Measurements from ENCODE around the gene GSTM4. TPM values are rescaled to one million over a fixed set of nuclear protein-coding genes. Genes with fewer than 3 reads are reported as not detected.

The GSTM4 gene
- total and polyA plus RNA-seq, 2 experiments from 2014 or later: 53.5 to 134 TPM

Other genes starting within 250 kb of the GSTM4 start
- gene PSMA5, start 229.7 kb upstream of the GSTM4 start, total RNA-seq: 23.9 and 24.8 TPM in 2 replicates
- 96.6 and 103 TPM in 2 replicates for gene PSMA5, start 229.7 kb upstream of the GSTM4 start, polyA plus RNA-seq
- gene SYPL2, start 189.6 kb upstream of the GSTM4 start, total RNA-seq: 10.7 and 17.8 TPM in 2 replicates
- 17.0 and 27.3 TPM in 2 replicates for gene SYPL2, start 189.6 kb upstream of the GSTM4 start, polyA plus RNA-seq
- 14.7 and 17.8 TPM in 2 replicates for gene ATXN7L2, start 172.2 kb upstream of the GSTM4 start, total RNA-seq
- 7.0 and 11.9 TPM in 2 replicates for gene ATXN7L2, start 172.2 kb upstream of the GSTM4 start, polyA plus RNA-seq
- 5.3 and 7.2 TPM in 2 replicates for gene CYB561D1, start 162.0 kb upstream of the GSTM4 start, total RNA-seq
- gene CYB561D1, start 162.0 kb upstream of the GSTM4 start, polyA plus RNA-seq: 5.5 and 6.6 TPM in 2 replicates
- 10.5 and 11.2 TPM in 2 replicates for gene AMIGO1, start 146.4 kb upstream of the GSTM4 start, total RNA-seq
- gene AMIGO1, start 146.4 kb upstream of the GSTM4 start, polyA plus RNA-seq: 7.7 and 10.1 TPM in 2 replicates
- gene GPR61, start 116.2 kb upstream of the GSTM4 start, total RNA-seq: 1.9 and 3.3 TPM in 2 replicates
- gene GPR61, start 116.2 kb upstream of the GSTM4 start, polyA plus RNA-seq: 1.9 and 2.7 TPM in 2 replicates
- 4.7 and 5.0 TPM in 2 replicates for gene GNAI3, start 107.5 kb upstream of the GSTM4 start, total RNA-seq
- gene GNAI3, start 107.5 kb upstream of the GSTM4 start, polyA plus RNA-seq: 7.9 and 9.3 TPM in 2 replicates
- gene GNAT2, start 36.5 kb upstream of the GSTM4 start, total RNA-seq: not detected in 2 replicates
- gene GNAT2, start 36.5 kb upstream of the GSTM4 start, polyA plus RNA-seq: 0.22 TPM in 1 of 2 replicates, not detected in the other
- gene AMPD2, start 36.3 kb upstream of the GSTM4 start, total RNA-seq: 72.8 and 116 TPM in 2 replicates
- 47.9 and 53.2 TPM in 2 replicates for gene AMPD2, start 36.3 kb upstream of the GSTM4 start, polyA plus RNA-seq
- 55.2 and 78.5 TPM in 2 replicates for gene GSTM2, start 12.0 kb downstream of the GSTM4 start, total RNA-seq
- gene GSTM2, start 12.0 kb downstream of the GSTM4 start, polyA plus RNA-seq: 117 and 164 TPM in 2 replicates
- gene GSTM1, start 31.7 kb downstream of the GSTM4 start, total RNA-seq: 5.5 and 14.1 TPM in 2 replicates
- 10.7 and 33.1 TPM in 2 replicates for gene GSTM1, start 31.7 kb downstream of the GSTM4 start, polyA plus RNA-seq
- gene GSTM5, start 56.2 kb downstream of the GSTM4 start, total RNA-seq: 0.21 TPM in 1 of 2 replicates, not detected in the other
- gene GSTM5, start 56.2 kb downstream of the GSTM4 start, polyA plus RNA-seq: not detected in 2 replicates
- 46.9 and 65.8 TPM in 2 replicates for gene GSTM3, start 84.9 kb downstream of the GSTM4 start, total RNA-seq
- 139 and 167 TPM in 2 replicates for gene GSTM3, start 84.9 kb downstream of the GSTM4 start, polyA plus RNA-seq
- not detected in 2 replicates for gene EPS8L3, start 107.8 kb downstream of the GSTM4 start, total RNA-seq
- gene EPS8L3, start 107.8 kb downstream of the GSTM4 start, polyA plus RNA-seq: 0.28 TPM in 1 of 2 replicates, not detected in the other

Data from cardiac muscle cell (in vitro differentiated cells and primary cell).